Adrenal gland (tissue), 5 donors: ENCODE measurements around the gene PLAAT5.
"Not testable (repeated sequence)": the region's sequence is repeated elsewhere in the genome, so short reads cannot be mapped to it uniquely, and the experiment has no call there.

ENCODE experiments used
- CTCF ChIP-seq, 6 experiments: fragments of 450-650 bp in 4 of 6; fragments of 200-600 bp in 2 of 6; sonication (generic) in 1 of 6; IDR thresholded peaks; 1 replicate in 5 of 6; 2 replicates in 1 of 6; pipeline versions ENCODE4 v1.5.1 to v1.8.0; 2016 to 2021; ENCODE audit warnings: antibody characterized with exemption in 6 of 6, mild to moderate bottlenecking in 2 of 6, moderate library complexity in 1 of 6
- POLR2A ChIP-seq, 2 donors: fragments of 450-650 bp; IDR thresholded peaks; one replicate each; pipeline ENCODE4 v1.6.1; 2017; ENCODE audit warnings: antibody characterized with exemption in 2 of 2, mild to moderate bottlenecking in 2 of 2, moderate library complexity in 1 of 2
- donor health status: DM: no; HTN: no; CAD: no.

- TF ChIP-seq CTCF, POLR2A (IDR thresholded peaks at IDR 0.05): not testable (repeated sequence)
Measured at GRCh38 chr11:63528156-63528555, 37.2 kb upstream of the PLAAT5 start.
